ENCODE results near the gene HIVEP3.

- TF ChIP-seq CTCF (IDR thresholded peaks at IDR 0.05) (no peak), POLR2A (IDR thresholded peaks at IDR 0.05) (no peak)
These were observed 342.1 kb downstream of the HIVEP3 start for GRCh38 chr1:41576620-41577019.

All from esophagus squamous epithelium (tissue), 4 donors.